ENCODE data around the gene KLK7.
"Not testable (repeated sequence)": the region's sequence is repeated elsewhere in the genome, so short reads cannot be mapped to it uniquely, and the experiment has no call there.

The KLK7 gene

DNA sequence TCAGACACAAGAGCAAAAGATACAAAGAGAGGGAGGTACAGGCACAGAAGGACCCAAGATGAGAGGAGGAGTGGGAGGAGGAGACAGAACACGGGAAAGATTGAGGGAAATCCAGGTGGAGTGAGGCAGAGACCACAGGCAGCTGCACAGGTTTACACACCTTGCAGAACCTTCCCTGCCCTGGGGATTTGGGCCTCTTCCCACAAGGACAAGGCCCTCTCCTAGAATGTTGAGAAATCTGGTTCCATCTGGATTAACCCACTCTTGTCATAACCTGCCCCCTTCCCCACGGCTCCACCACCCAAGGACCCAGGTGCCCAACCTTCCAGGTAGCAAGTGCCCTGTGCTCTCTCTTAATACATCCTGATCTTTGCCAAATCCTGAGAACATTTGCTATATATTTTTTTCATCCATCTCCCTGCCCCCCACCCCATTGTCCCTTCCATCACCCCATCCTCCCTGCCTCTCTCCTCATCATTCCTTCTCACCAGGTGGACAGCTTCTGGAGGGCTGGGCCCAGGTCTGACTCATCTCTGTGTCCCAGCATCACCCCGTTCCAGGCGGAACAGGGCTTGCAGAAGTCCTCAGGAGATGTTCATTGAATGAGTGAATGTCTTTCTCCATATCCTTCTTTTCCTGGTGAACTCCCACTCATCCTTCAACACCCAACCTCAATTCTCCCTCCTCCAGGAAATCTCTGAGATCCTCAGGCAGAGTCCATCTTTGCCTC is 26.5 kb upstream of the KLK7 start:
- no peak for DNase-seq

DNA sequence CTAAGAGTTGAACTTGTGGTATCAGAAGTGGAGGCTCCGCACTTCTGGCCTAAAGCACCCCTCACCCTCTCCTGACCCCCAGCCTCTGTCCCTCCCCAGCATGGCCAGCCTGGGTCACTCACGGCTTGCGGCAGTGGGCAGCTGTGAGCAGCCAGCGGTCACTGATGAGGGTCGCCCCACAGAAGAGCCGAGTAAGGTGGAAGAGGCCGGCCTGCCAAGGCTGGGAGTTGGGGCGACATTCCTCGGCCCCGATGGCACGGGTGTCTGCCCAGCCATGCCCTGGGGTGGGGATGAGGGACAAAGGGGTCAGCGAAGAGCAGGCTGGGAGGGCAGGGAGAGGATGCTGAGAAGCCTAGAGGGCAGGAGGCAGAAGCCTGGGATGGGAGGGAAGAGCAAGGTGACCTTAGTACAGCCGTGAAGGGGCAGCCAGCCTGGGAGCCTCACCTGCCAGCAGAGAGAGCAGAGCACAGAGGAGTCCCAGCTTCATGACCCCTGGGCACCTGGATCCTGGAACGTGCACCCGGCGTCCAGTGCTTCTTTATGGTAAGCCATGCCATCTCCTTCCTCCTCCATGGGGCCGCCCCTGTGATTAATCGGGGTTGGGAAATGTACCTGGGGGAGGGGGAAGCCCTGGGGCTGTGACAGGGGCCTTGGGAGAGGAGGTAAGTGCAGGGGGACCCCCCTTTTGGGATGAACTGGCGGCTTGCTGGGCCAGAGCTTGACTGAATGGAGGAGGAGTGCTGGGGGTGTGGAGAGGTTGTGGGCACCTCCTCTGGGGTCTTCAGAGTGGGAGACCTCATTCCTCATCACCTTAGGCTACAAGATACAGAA is 25.6 kb upstream of the KLK7 start:
- no peak for DNase-seq

DNA sequence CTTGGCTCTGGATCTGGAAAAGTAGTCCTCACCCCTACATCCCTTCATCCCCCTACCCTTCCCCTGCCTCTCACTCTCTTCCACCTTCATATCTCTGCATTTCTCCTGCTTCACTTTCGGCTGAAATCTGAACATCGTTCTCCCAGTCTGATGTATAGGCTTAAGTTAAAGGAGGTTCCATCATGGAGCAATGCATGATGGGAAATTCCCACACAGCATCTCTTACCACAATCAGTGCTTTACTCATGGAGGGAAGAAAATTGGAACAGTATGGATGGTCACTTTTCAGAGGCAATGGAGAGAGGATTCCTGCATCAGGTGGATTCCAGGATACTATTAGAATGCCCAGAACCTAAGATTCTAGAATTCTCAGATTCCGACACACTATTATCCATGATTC is 23.8 kb upstream of the KLK7 start:
- DNase-seq = no peak

DNA sequence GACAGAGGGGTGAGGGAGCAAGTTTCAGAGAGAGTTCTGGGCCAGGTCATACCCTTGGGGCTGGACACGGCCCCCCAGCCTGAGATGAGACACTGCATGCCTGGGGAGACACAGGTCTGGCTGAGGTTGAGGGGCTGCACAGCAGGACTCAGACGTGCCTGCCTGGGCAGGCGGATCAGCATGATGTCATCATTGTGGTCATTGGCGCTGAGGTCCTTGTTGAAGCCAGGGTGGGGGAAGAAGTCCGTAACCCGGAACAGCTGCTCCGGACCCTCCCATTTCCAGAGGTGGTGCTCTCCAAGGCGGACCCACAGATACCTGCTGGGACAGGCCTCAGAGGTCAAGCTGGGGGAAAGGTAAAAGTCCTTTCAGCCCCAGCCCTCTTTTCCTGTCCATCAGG is 22.7 kb upstream of the KLK7 start:
- no peak for DNase-seq

DNA sequence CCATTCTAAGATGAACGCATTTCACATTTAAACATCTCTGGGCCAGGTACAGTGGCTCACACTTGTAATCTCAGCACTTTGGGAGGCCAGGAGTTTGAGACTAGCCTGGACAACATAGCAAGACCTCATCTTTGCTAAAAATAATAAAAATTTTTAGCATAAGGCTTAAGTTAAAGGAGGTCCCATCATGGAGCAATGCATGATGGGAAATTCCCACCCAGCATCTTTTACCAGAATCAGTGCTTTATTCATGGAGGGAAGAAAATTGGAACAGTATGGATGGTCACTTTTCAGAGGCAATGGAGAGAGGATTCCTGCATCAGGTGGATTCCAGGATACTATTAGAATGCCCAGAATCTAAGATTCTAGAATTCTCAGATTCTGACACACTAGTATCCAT is 21.5 kb upstream of the KLK7 start:
- no peak for DNase-seq

DNA sequence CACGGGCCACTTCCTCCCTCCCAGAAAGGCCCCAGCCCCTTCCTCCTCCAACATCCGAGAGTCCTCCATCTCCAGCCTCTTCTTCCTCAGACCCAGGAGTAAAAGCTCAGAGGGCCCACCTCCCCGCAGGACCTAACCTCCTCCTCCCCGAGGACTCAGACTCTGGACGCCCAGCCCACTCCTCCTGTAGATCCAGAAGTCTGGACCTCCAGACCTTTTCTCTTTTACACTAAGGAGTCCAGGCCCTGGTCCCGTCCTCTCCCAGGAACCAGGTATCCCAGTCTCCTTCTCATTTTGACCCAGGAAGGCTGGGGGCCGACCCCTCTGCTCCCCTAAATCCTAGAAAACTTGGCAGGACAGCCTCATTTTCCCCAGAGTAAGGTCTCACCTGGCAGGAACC is 19.6 kb upstream of the KLK7 start:
- DNase-seq = no peak

GRCh38 chr19:51002542-51003311 is 19.0 kb upstream of the KLK7 start:
- DNase-seq = peak in 1 of 2 donors; percentile 14

DNA sequence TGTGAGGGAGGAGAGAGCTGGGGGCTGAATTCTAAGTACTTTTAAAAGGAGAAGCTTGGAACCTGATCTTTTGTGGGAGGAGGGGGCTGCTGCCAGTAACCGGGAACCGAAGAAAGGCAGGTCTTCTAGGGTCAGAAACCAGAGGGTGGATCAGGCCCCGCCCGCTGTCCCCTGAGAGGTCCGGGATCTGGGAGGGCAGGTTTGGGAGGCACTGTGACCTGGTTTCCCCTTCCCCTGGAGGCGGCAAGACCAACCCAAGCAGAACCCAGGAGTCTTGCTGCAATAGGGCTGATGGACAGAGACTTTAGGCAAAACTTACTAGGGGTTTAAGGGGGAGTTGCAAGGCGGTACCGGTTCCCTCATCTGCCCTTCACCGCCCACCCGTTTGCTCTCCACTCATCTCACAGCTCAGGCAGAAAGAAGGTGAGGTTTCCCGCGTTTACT is 18.4 kb upstream of the KLK7 start:
- no peak for DNase-seq

GRCh38 chr19:51001515-51001914 is 17.8 kb upstream of the KLK7 start, which contains the start of gene KLK8:
TSS of gene KLK8 (minus strand) at chr19:51001604. CDS start at chr19:51001167, 437 bp downstream.
- no peak for DNase-seq

DNA sequence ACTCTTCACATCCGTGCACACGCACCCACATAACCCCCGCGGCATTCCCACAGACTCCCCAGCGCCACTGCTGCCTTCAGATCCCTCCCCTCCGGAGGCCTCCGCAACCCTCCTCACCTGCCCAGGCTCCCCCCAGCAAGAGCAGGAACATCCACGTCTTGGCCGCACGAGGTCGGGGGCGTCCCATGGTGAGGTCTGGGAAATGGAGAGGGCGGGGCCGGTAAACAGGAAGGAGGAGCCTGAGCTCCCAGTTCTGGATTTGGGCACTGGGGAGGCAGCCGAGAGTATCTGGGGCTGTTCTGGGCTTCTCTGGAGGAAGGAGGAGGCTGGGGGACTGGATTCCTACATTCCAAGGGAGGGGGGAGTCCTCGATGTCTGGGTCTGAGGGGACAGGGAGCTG is 17.3 kb upstream of the KLK7 start:
- no peak for DNase-seq

DNA sequence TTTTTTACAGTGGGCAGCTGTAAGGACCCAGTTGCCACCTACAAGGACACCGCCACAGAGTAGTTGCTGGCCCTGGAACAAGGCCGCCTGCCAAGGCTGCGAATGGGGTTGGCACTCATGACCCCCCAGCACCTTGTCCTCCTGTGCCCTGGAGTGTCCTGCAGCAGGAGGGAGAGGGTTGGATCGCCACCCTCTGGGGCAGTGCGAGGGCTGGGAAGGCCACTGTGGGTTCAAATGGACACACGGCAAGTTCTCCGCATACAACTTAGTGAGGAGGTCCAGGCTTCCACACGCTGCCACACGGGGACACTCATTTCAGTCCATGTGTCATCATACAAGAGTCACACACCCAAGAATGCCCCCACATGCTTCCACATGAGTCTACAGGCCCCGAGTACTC is 16.7 kb upstream of the KLK7 start:
- no peak for DNase-seq

DNA sequence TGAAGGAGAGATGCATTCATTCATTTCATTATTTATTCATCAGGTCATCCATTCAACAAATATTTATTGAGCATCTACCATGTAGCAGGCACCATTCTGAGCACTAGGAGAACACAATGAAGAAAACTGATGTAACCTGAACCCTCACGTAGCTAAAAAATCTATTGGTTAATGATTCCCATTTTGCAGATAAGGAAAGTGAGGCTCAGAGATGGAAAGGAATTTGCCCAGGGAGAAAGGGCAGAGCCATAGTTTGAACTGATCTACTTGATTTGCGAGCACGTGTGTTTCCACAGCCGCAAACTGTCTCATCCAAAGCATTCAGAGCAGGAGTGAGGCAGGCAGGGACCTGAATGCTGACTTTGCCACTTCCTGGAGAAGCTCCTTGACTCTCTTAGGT is 15.0 kb upstream of the KLK7 start:
- no peak for DNase-seq

DNA sequence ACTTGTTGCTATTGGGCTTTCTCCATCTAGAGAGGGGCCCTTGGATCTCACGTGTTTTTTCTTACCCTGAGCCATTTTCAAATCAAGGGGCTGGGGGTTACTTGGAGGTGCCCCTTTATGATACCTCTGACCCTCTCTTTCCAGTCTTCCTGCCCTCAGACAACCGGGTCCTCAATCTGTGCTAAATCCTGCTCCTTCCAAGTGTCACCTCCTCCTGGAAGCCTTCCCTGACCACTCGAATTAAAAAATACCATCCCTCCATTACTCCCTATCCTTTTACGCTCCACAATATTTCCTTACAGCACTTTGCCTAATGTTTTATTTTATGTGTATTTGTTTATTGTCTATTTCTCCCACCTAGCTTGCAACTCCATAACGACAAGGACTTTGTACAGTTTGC is 14.3 kb upstream of the KLK7 start:
- no peak for DNase-seq

GRCh38 chr19:50994129-50994528 is 10.4 kb upstream of the KLK7 start:
- DNase-seq = no peak

GRCh38 chr19:50992666-50993035 is 8.9 kb upstream of the KLK7 start:
- DNase-seq = no peak

DNA sequence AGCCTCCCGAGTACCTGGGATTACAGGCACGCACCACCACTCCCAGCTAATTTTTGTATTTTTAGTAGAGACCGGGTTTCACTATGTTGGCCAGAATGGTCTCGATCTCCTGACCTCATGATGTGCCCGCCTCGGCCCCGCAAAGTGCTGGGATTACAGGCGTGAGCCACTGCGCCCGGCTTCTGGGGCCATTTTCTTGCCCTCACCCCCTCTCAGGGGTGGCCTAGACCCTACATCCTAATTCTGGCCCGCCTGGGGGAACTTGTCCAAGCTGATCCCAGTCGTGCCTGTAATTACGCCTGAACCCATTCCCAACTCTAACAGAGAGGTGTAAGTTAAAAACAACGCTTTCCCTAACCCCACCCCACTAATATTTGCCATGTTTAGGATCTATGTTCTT is 699 bp upstream of the KLK7 start:
- not testable (repeated sequence) for DNase-seq

- DNase-seq = no peak
Observed at GRCh38 chr19:50982186-50982585, 1.5 kb downstream of the KLK7 start.

DNA sequence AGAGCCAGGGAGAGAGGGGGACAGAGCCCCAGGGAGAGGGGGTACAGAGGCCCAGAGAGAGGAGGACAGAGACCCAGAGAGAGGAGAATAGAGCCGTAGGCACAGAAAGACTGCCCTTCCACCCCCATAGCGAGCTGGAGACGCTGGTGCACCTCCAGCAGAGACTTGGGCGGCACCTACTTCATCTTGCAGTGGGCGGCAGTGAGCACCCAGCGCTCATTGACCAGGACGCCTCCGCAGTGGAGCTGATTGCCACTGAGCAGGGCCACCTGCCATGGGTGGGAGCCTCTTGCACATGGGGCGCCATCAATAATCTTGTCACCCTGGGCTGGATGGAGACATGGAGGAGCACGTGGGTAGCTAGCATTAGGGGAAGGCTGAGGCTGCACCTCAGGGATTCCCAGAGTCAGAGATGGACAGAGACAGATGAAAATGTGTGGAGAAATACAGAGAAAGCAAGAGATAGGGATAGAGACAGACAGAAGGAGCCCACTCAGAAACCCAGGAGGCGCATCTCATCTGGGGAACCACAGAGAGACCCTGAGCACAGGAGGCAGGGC is 2.0 kb downstream of the KLK7 start:
- no peak for DNase-seq

GRCh38 chr19:50980208-50980607 is 3.5 kb downstream of the KLK7 start:
- no peak for DNase-seq

- DNase-seq = no peak
Observed at GRCh38 chr19:50979758-50980157, 4.0 kb downstream of the KLK7 start.

DNA sequence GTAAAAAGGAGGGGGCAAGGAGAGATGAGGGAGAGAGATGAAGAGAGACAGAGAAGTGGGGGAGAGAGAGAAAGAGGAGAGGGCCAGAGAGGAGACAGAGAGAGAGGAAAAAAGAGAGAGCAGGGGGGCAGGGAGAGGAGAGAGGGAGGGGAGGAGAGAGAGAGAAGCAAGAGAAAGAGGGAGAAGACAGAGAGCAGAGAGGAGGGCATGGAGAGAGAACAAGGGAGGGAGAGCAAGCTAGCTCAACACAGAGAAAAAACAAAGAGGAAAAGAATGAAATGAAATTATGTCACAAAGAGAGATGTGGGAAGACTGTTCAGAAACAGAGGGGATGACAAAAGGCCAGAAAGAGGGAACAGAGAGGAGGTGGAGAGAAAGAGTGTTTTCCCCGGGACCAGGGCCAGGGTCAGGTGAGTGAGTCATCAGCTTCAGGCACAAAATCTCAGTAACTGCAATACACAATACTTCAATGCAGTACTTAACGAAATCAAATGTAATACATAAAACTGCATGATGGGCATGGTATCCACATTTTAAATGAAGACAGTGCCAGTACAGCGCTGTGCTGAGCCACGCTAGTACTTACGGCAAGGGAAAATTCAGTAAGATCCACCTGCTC is 4.8 kb downstream of the KLK7 start:
- no peak for DNase-seq

DNA sequence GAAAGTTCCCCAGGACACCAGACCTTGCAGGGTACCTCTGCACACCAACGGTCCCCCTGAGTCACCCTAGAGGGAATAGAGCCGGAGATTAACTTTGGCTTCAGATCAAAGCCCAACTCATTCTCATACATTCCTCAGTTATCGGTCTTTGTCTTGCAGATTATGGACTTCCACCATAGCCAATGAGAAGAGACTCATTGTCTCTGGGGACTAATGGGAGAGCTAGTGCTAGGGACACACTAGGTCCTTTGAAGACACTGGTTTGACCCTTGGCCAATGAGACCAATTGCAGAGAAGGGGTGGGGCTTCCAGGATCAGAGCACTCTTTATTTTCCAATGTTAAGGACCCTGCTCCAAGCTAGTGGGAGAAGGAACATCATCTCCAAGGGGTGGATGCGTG is 6.1 kb downstream of the KLK7 start:
- no peak for DNase-seq

DNA sequence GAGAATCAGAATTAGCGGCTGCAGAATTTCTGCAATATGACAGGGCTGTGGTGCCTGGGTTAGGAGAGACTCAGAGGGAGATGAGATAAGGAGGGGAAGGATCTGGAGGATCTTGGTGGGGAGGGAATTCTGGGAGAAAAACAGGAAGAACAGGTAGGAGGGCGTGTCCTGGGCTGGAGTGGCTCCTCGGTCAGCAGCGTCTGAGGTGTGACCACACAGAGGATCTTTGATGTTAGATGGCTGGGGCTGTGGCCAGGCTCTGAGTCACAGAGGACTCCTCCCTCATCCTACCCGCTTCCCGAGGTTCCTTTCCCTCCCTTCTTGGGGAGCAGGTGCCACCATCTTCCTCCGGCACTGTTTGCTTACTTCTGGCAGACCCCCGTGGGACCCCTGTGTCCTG is 8.0 kb downstream of the KLK7 start:
- no peak for DNase-seq

Data from CD4-positive, alpha-beta T cell treated with Interferon alpha-2 for 1 hour (primary cell).